HEK293 (cell line): ENCODE measurements around the gene SRR.
A peak's percentile ranks its signal among the peaks of the same experiment; 100 is the strongest.

Experiments used
- BCL6B ChIP-seq: fragments of 450-650 bp; formaldehyde crosslinking; IDR thresholded peaks from 2 replicates; pipeline ENCODE4 v1.5.1; 2017; ENCODE audit warnings: missing biosample characterization, missing genetic modification characterization
- HIC1 ChIP-seq: fragments of 450-650 bp; formaldehyde crosslinking; IDR thresholded peaks from 2 replicates; pipeline ENCODE4 v1.5.1; 2016; ENCODE audit warnings: missing biosample characterization, missing genetic modification characterization
- KLF10 ChIP-seq: fragments of 450-650 bp; IDR thresholded peaks from 2 replicates; pipeline ENCODE4 v1.5.1; 2018; ENCODE audit warnings: missing biosample characterization, mild to moderate bottlenecking, missing genetic modification characterization
- KLF9 ChIP-seq: fragments of 450-650 bp; formaldehyde crosslinking; IDR thresholded peaks from 2 replicates; pipeline ENCODE4 v1.5.1; 2016; ENCODE audit warnings: missing biosample characterization, missing genetic modification characterization, low read depth
- OVOL3 ChIP-seq: fragments of 450-650 bp; formaldehyde crosslinking; IDR thresholded peaks from 2 replicates; pipeline ENCODE4 v1.5.1; 2016; ENCODE audit warnings: missing biosample characterization, missing genetic modification characterization
- PBX3 ChIP-seq: sonication (generic); formaldehyde crosslinking; IDR thresholded peaks from 2 replicates; pipeline ENCODE4 v1.8.1; 2022; ENCODE audit warnings: mild to moderate bottlenecking, moderate library complexity, missing genetic modification reagents
- PRDM6 ChIP-seq: fragments of 450-650 bp; formaldehyde crosslinking; IDR thresholded peaks from 2 replicates; pipeline ENCODE4 v1.5.1; 2017; ENCODE audit warnings: missing biosample characterization, missing genetic modification characterization
- SCRT1 ChIP-seq: fragments of 450-650 bp; formaldehyde crosslinking; IDR thresholded peaks from 2 replicates; pipeline ENCODE4 v1.5.1; 2016; ENCODE audit warnings: missing biosample characterization, missing genetic modification characterization, borderline replicate concordance
- ZBTB44 ChIP-seq: fragments of 450-650 bp; IDR thresholded peaks from 2 replicates; pipeline ENCODE4 v1.5.1; 2018; ENCODE audit warnings: missing biosample characterization, mild to moderate bottlenecking, missing genetic modification characterization
- ZBTB7A ChIP-seq: fragments of 450-650 bp; formaldehyde crosslinking; IDR thresholded peaks from 2 replicates; pipeline ENCODE4 v1.5.1; 2016; ENCODE audit warnings: low read depth, missing biosample characterization, missing genetic modification characterization
- ZNF19 ChIP-seq: fragments of 450-650 bp; formaldehyde crosslinking; IDR thresholded peaks from 2 replicates; pipeline ENCODE4; 2016; ENCODE audit warnings: missing biosample characterization, missing genetic modification characterization, low read depth
- ZNF223 ChIP-seq: fragments of 450-650 bp; formaldehyde crosslinking; IDR thresholded peaks from 2 replicates; pipeline ENCODE4 v1.5.1; 2016; ENCODE audit warnings: missing biosample characterization, missing genetic modification characterization
- ZNF23 ChIP-seq: fragments of 450-650 bp; formaldehyde crosslinking; IDR thresholded peaks from 2 replicates; pipeline ENCODE4 v1.5.1; 2016; ENCODE audit warnings: missing biosample characterization, missing genetic modification characterization, borderline replicate concordance
- ZNF239 ChIP-seq: fragments of 450-650 bp; formaldehyde crosslinking; IDR thresholded peaks from 2 replicates; pipeline ENCODE4 v1.5.1; 2016; ENCODE audit warnings: missing biosample characterization, missing genetic modification characterization
- ZNF302 ChIP-seq: fragments of 450-650 bp; formaldehyde crosslinking; IDR thresholded peaks from 2 replicates; pipeline ENCODE4 v1.5.1; 2016; ENCODE audit warnings: missing biosample characterization, missing genetic modification characterization, low read depth
- ZNF324 ChIP-seq: fragments of 450-650 bp; formaldehyde crosslinking; IDR thresholded peaks from 2 replicates; pipeline ENCODE4 v1.5.1; 2016; ENCODE audit warnings: missing biosample characterization, missing genetic modification characterization
- ZNF426 ChIP-seq: fragments of 450-650 bp; formaldehyde crosslinking; IDR thresholded peaks from 2 replicates; pipeline ENCODE4 v1.5.1; 2017; ENCODE audit warnings: missing biosample characterization, missing genetic modification characterization, mild to moderate bottlenecking, inconsistent platforms, moderate library complexity
- ZNF433 ChIP-seq: fragments of 450-650 bp; formaldehyde crosslinking; IDR thresholded peaks from 2 replicates; pipeline ENCODE4 v1.5.1; 2016; ENCODE audit warnings: missing biosample characterization, missing genetic modification characterization, low read depth
- ZNF510 ChIP-seq: fragments of 450-650 bp; formaldehyde crosslinking; IDR thresholded peaks from 2 replicates; pipeline ENCODE4 v1.5.1; 2018; ENCODE audit warnings: mild to moderate bottlenecking, missing genetic modification characterization, missing biosample characterization; ENCODE audit not compliant: insufficient replicate concordance
- ZNF610 ChIP-seq: fragments of 450-650 bp; formaldehyde crosslinking; IDR thresholded peaks from 2 replicates; pipeline ENCODE4 v1.5.1; 2016; ENCODE audit warnings: missing biosample characterization, missing genetic modification characterization, borderline replicate concordance
- ZNF621 ChIP-seq: fragments of 450-650 bp; formaldehyde crosslinking; IDR thresholded peaks from 2 replicates; pipeline ENCODE4 v1.5.1; 2017; ENCODE audit warnings: missing biosample characterization, missing genetic modification characterization
- ZNF660 ChIP-seq: fragments of 450-650 bp; IDR thresholded peaks from 2 replicates; pipeline ENCODE4 v1.5.1; 2018; ENCODE audit warnings: missing biosample characterization, mild to moderate bottlenecking, missing genetic modification characterization
- ZNF704 ChIP-seq: fragments of 450-650 bp; formaldehyde crosslinking; IDR thresholded peaks from 2 replicates; pipeline ENCODE4 v1.5.1; 2016; ENCODE audit warnings: missing biosample characterization, missing genetic modification characterization
- ZNF747 ChIP-seq: fragments of 450-650 bp; formaldehyde crosslinking; IDR thresholded peaks from 2 replicates; pipeline ENCODE4 v1.5.1; 2016; ENCODE audit warnings: missing biosample characterization, missing genetic modification characterization
- ZSCAN16 ChIP-seq: fragments of 450-650 bp; formaldehyde crosslinking; IDR thresholded peaks from 2 replicates; pipeline ENCODE4 v1.5.1; 2016; ENCODE audit warnings: missing biosample characterization, missing genetic modification characterization
- ZSCAN18 ChIP-seq: fragments of 450-650 bp; formaldehyde crosslinking; IDR thresholded peaks from 2 replicates; pipeline ENCODE4 v1.5.1; 2016; ENCODE audit warnings: missing biosample characterization, missing genetic modification characterization
- ZSCAN30 ChIP-seq: fragments of 450-650 bp; IDR thresholded peaks from 2 replicates; pipeline ENCODE4 v1.5.1; 2018; ENCODE audit warnings: missing biosample characterization, mild to moderate bottlenecking, missing genetic modification characterization, moderate library complexity

The SRR gene

GRCh38 chr17:2336215-2336851 is 32.6 kb downstream of the SRR start, which contains the start of gene TSR1 (continued):
- no peak for TF ChIP-seq HIC1 (tag by site-specific recombination)
- TF ChIP-seq ZNF660 (tag by site-specific recombination), result 0 out of 2 replicates have a peak, but pooled peaks have one; percentile 65
- TF ChIP-seq KLF10 (tag by site-specific recombination), result no peak
- TF ChIP-seq BCL6B (tag by site-specific recombination), result no peak
- peak; percentile 67; the same call in 1 of the 2 replicates for TF ChIP-seq ZSCAN30 (tag by site-specific recombination)
- TF ChIP-seq ZNF747 (tag by site-specific recombination), result no peak
- peak; percentile 44; the same call in 1 of the 2 replicates for TF ChIP-seq ZBTB7A (tag by site-specific recombination)
- TF ChIP-seq ZNF426 (tag by site-specific recombination), result no peak
- peak; percentile 54; the same call in 1 of the 2 replicates for TF ChIP-seq OVOL3 (tag by site-specific recombination)
- TF ChIP-seq SCRT1 (tag by site-specific recombination), result no peak
- TF ChIP-seq ZSCAN18, result no peak
- TF ChIP-seq PBX3 (CRISPR knock-in tag), result peak; percentile 60; the same call in 1 of the 2 replicates
- TF ChIP-seq ZNF621 (tag by site-specific recombination), result no peak
- no peak for TF ChIP-seq ZNF223 (tag by site-specific recombination)
- no peak for TF ChIP-seq ZNF704 (tag by site-specific recombination)
- no peak for TF ChIP-seq ZNF23 (tag by site-specific recombination)
- TF ChIP-seq KLF9 (tag by site-specific recombination), result peak; percentile 88
- no peak; the same call in none of the 2 replicates for TF ChIP-seq ZNF610 (tag by site-specific recombination)
- TF ChIP-seq ZNF19 (tag by site-specific recombination), result no peak
- no peak for TF ChIP-seq PRDM6 (tag by site-specific recombination)
- no peak for TF ChIP-seq ZNF510 (tag by site-specific recombination)
- TF ChIP-seq ZNF302 (tag by site-specific recombination), result no peak
- TF ChIP-seq ZNF239 (tag by site-specific recombination), result no peak
- TF ChIP-seq ZBTB44, result no peak; the same call in 1 of the 2 replicates
- no peak for TF ChIP-seq ZSCAN16 (tag by site-specific recombination)
- no peak for TF ChIP-seq ZNF433
- TF ChIP-seq ZNF324 (tag by site-specific recombination), result peak; percentile 21; the same call in 1 of the 2 replicates
